Stimulated activated CD4-positive, alpha-beta T cell treated with anti-CD3 and anti-CD28 coated beads, Interleukin-2, amount 100 ng/mL, for 24 hours (primary cell): ENCODE data around the gene RPL19.

Experiments used
- DNase-seq, 2 donors: peaks; one replicate each; pipeline ENCODE4 v3.0.0-alpha.2; 2020

The RPL19 gene

DNA sequence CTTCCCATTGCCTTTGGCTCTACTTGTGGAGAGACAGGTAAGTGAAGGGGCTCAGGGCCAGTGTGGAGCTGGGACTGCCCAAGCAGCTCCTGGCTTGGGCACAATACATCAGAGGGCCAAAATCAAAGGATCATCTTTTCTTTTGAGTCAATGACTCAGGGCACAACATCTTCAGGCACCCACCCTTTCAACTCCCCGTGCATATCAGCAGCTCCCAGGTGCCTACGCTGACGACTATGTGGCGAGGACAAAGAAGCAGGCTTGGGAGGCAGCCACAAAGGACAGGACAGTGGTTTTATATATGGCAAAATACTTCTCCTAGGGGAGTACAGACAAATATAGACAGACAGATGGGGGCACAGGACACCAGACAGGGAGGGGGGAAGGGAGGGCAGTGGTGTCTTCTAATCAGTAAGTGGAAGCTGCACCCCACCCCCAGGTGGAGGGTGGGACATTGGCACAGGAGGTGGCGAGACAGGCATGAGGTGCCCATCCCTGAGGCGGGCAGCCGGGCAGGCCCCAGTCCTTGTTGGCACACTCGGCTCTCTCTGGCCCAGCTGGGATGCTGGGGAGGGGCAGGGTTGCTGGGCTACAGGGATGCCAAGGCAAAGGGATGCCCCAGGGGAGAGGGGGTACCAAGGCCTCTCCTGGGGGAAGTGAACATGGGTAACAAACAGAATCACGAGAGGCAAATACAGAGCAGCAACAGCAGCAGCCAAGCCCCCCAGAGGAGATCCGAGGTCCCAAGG lies 26.4 kb upstream of the RPL19 start:
- DNase-seq: no peak

DNA sequence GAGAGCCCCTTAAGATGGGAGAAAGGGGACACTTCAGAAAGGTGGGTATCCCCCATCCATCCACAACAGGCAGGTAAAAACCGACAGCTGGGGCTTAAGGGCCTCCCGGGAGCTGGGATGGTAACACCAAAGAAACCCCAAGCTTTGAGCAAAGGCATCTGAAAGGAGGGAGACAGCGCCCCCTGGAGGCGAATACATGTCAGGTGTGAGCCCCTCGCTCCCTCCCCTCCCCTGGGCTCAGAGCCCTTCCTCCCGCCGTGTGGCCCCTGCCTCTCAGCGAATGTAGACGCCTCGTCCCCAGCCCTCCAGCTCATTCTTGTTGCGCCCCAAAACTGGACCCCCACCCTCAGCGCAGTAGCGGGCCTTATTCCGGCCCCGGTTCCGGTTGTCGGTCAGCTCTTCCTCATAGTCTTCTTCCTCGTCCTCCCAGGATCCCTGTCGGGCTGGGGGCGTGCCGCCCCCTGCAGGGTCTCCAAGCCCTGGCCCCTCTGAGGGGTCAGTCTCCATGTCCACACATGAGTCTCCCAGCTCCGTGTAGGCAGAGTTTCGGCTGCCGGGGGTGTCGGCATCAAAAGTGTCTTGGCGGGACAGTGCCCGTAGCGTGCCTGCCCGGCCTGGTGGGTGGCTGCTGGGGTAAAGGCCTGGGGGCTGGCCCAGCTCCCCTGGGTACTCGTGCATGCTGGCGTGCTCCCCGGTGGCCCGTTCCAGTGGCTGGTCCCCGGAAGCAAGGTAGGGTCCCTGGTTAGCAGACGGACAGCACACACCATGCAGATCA lies 25.0 kb upstream of the RPL19 start:
- peak; percentile 80 to 82 for DNase-seq

DNA sequence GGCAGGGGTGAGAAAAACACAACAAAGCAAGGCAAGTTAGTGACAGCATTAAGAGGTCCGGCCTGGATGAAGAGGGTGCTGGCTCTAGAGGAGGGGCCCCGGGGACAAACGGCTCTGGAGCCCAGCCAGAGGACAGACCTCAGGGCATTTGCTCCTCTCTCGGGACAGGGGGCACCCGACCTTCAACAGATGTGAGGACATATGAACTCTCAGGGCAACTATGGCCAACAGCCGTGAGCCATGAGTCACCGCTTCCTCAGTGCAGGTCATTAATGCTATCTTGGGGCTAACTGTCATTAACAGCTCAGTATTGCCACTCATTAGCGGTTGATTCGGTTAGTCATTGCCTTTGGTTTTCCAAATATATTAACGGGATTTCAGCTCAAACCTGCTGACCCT lies 24.4 kb upstream of the RPL19 start:
- DNase-seq: no peak

DNA sequence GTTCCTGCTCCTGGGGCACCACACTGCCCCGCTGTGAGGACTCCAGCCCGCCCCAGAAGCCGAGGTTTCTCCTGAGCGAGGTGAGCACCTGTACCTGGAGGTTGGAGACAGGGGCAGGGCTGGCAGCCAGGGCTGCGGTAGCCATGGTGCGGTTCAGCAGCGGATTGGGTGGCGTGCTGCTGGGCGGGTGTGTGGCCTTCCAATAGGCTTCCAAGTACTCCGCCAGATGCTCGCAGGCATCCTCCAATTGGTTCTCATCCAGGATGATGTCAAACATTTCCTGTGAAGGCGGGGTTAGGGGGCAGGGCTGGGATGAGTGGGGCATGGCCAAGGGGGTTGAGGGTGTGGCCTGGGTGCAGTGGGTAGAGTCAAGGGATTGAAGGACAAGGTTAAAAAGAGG lies 22.8 kb upstream of the RPL19 start:
- DNase-seq: no peak

DNA sequence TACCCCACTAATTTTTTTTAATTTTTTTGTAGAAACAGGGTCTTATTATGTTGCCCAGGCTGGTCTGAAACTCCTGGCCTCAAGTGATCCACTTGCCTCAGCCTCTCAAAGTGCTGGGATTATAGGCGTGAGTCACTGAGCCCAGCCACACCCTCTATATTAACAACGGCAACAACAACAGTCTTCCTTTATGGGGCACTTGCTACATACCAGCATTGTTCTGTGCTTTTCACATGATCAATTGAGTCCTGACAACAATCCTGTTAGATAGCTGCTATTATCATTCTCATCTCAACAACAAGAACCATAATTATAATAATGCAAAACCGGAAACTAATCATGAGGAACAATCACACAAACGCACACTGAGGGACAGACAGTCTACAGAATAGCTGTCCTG lies 21.5 kb upstream of the RPL19 start:
- no peak for DNase-seq

DNA sequence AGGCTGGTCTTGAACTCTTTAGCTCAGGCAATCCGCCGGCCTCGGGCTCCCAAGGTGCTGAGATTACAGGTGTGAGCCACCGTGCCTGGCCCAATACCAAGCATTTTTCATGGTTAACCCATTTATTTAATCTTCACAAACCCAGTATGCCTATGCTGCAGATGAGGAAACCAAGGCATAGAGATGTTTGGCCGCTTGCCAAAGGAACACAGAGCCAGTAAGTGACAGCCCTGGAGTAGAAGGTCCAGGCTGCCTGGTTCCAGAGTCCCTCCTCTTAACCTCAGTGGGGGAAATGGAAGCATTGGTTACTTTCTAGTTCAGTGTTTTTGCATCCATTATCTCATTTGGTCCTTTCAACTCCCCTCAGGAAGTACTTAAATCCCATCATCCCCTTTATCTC lies 18.8 kb upstream of the RPL19 start:
- no peak for DNase-seq

DNA sequence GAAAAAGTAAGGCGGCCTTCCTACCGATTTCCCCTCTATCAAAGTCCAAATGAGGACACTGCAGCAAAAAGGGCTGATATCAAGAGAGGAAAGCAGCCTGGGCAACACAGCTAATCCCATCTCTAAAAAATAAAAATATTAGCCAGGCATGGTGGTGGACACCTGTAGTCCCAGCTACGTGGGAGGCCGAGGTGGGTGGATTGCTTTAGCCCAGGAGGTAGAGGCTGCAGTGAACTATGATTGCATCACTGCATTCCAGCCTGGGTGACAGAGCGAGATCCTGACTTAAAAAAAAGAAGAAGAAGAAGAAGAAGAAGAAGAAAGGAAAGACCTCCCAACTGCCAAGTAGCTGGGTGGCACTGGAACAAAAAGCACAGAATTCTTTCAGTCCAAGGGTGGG lies 17.0 kb upstream of the RPL19 start:
- no peak for DNase-seq

DNA sequence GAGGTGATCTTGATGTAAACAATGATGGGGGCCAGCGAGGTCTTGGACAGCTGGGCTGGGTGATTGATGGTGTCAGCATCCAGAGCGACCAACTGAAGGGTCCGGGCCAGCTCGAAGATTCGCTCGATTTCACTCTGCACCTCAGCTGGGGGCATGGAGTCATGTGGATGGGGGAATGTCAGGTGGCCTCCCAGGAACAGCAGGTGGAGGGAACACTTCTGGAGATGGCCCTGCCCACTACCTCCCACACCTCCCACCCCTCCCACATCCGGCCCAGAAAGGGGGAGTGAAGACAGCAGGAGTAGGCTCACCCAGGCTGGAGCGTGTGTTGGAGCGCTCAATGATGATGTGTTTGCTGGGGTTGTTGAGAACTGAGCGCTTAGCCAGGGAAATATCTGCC lies 16.4 kb upstream of the RPL19 start:
- no peak for DNase-seq

DNA sequence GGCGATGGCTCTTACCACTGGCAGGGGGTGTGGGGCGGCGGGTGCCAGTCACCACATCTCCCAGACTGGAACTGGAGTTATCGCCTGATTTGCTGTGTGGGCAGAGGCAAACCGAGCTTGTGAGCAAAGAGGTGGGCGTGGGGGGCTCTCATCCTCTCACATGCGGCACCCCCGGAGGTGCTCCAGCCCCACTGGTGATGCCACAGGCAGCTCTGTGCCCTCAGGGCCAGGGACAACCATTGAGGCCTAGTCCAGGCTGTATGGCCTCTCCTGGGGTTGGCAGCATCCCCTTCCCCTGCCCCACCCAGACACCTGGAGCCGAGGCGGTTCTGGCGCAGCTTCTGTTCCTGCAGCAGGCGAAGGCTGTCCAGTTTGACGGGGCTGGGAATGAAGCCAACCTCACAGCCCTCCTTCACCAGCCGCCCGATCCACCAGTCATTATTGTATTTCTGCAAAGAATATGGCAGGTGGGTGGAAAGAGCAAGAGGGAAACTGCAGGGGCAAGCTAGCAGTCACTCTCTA lies 13.5 kb upstream of the RPL19 start:
- DNase-seq: no peak

DNA sequence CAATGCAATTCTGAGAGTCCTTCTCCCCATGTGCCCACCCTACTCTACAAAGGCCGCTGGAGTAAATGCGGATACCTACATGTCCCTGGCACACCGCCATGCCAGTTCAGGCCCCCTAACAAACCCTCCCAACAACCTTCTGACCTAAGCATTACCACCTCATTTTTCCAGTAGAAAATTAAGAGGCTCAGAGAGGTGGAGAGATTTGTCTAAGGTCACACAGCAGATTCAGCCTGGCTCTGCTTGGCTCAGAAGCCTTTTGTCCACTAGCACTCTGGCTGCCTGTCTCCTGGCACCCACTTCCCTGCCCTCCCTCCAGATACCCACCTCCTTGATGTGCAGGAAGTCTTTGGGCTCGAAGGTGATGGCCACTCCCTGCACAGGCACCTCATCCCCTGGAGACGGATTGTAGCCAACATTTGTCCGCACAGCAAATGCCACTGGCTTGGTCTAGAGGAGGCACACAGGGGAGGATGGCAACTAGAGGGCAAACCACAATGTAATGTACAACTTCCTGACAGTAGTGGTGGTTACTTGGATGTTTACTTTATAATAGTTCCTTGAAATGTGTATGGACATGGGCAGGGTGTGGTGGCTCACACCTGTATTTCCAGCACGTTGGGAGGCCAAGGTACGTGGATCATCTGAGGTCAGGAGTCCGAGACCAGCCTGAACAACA lies 12.8 kb upstream of the RPL19 start:
- no peak for DNase-seq

DNA sequence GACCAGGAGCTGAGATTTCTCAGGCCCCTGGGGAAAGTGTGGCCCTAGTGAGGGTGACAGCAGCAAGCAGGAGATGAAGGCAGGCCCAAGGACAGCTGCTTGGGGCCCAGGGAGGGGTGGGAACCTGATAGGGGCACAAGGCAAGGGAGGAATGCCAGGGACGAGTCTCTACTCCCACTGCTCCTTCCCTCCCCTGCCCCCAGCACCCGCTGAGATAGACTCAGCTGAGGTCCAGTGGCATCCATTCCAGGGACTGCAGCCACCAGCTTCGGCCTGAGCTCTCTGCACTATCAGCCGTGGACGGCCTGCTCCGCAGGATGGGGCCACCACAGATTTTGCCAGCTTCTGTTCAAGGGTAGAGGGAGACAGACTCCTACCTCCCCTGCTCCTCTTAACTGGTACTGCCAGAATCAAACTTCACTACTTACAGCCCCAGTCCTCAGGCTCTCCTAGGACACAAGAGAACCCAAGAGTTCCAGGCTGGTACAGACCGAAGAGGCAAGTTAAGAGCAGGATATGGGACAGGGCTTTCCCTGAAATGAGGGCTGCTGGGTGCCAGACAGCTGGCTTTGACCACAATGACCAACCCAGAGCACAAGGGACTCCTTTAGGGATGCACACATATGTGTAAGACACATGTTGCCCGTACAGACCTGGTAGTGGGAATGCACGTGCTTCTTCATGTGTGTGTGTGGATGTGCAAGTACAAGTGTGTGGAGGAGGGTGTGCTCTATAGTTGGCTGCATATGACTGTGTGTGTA lies 8.2 kb upstream of the RPL19 start:
- DNase-seq: no peak

DNA sequence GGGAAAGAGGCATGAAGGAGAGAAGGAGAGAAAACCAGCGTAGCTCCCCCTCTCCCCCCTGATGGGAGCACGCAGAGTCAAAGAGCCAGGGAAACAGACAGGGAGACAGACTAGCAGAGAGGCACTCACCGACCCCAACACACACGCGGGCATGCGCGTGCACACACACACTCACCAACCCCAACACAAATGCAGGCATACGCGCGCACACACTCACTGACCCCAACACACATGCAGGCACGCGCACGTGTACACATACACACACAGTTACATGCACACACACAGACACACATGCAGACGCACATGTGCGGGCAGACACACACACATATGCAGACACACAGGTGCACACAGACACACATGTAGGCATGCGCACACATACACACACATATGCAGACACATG lies 7.2 kb upstream of the RPL19 start:
- no peak for DNase-seq

DNA sequence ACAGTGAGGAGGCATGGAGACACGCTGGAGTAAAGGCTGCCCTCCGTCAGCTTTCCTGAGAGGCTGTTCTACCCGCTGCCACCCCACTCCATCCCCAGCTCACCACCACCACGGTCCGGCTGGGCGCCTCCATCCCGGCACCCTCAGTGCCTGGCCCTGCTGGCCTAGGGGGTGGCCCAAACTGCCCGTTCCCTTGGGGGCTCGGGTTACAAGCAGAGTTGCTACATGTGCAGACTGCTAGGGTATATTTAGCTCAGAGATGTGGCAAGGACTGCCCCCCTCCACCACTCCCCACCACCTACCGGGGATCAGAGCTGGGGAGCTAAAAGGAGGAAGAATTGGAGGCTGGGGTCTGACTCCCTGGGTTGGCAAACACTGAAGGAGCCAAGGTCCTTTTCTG lies 6.7 kb upstream of the RPL19 start:
- no peak for DNase-seq

DNA sequence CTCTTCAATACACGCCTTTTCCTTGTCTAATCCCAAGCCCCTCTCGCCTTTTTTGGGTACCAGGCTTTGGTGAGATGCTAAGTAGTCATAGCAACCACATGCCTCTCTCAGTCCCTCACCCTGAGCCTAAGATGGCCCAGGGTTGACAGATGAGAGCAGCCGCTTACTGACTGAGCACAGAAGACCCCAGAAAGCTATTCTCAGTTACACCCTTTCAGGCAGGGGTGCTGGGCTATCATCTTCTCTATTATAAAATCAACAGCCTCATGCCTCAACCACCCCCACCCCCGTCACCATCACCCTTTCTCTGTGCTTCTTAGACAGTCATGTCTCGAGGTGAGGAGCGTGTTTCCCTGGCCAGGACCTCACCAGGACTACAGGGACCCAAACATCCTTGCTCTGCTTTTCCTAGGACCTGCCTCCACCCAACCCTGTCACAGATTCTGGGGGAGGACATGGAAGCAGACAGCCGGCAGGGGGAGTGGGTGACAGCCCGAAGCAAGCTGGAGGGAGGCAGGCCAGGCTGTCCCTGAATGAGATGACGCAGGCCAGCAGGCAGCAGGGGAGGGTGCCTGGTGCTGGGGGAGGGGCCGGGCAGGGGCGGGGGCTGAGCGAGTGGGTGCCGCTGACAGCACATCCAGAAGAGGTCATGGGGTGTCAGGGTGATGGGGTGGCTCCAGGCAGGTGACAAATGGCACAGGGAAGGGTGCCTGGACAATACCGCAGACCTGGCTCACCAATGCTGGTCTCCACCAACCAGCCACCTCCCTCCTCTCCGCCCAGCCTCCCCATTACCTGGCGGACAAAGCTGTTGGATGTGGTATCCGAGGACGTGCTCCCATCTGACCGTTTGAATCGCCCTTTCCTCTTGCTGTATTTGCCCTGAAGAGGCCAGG lies 5.7 kb upstream of the RPL19 start:
- no peak for DNase-seq

DNA sequence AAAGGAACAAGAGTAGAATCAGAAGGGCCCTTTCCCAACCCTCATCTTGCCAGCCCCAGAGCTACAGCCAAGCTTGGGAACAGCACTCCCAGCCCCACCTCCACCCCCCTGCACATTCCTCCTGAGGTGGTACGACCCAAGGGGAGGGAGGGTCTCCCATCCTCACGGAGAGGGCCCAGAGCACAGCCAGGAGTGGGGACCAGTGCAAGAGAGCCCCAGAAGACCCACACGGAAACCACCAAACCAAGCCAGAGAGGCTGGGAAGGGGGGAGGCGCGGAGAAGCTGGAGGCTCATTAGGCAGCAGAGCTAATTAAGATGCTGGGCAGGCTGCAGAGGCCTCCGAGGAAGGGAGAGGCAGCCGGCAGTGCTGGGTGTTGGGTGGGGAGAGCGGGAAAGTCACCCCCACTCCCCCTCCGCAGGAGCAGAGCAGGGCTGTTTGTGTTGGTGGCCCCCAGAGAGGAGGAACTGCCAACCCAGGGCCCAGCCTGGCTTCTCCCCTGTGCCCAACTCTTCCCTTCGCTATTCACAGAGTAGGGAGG lies 5.0 kb upstream of the RPL19 start:
- no peak for DNase-seq

DNA sequence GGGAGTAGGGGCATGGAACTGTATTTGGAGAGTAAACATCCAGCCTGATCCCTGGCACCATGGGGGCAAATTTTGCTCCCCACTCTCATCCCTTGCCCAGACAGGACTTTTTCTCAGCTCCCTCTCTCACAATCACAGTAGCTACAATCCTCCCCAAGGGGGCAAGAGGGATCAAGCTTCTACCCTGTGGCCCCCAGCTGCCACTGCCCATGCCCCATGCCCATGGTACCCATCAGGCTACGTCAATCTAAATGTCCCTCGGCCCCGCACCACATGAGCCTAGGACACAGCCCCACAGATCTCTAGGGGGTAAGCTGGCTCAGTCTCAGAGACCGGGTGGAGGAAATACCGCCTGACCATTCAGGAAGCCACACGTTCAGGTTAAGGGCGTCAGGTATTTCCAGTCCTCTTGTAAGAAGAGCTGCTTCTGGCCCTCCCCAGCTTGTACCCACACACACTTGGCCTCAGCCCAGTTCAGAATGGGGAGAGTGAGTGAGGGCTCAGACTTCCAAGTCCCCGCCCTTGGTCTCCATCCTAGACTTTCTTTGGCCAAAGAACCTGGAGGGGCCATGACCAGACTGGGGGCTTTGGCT lies 4.4 kb upstream of the RPL19 start:
- no peak for DNase-seq

DNA sequence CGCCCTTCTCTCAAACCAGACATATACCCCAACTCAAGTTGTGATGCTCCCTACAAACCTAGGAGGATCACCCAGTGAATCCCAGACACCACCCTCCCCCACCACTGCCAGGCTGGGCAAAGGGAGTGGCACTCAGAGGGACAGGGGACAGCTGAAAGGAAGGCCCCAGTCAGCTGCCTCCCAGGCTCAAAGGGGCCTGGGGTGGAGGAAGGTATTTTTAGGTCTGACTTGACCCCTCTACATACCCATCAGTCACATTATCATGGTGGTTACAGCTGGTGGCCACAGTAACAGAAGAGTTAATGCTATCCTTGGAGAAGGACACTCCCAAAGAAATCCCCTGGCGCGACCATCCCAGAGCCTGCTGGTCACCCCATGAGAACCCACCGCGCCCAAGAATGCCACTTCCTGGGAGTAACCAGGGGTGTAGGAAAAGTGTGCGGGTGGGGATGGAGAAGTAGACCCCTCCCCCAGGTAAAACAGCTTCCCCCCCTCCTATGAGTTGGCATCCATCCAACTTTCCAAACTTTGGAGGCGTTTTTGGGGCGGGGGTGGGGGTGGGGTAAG lies 3.8 kb upstream of the RPL19 start:
- DNase-seq: no peak

DNA sequence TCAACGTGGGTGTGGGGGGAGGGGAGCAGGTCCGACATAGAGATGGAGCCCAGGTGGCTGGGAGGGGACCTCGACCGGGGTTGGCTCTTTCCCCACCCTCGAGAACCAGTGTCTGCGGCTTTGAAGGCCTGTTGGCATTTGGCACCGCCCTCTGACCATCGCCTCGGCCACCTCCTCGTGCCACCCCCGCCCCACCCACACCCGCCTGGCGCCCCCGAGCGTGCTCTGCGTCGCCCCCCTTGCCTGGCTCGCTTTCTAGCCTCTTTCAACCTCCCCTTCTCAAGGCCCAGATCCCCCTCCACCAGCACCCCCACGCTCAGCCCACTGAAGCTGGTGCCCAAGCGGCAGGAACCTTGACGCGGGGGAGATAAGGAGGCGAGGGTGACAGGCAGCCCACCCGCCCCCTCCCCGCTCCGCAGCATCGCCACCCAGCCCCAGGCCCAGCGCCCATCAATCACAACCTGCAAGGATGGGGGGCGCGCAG lies 3.2 kb upstream of the RPL19 start:
- no peak for DNase-seq

DNA sequence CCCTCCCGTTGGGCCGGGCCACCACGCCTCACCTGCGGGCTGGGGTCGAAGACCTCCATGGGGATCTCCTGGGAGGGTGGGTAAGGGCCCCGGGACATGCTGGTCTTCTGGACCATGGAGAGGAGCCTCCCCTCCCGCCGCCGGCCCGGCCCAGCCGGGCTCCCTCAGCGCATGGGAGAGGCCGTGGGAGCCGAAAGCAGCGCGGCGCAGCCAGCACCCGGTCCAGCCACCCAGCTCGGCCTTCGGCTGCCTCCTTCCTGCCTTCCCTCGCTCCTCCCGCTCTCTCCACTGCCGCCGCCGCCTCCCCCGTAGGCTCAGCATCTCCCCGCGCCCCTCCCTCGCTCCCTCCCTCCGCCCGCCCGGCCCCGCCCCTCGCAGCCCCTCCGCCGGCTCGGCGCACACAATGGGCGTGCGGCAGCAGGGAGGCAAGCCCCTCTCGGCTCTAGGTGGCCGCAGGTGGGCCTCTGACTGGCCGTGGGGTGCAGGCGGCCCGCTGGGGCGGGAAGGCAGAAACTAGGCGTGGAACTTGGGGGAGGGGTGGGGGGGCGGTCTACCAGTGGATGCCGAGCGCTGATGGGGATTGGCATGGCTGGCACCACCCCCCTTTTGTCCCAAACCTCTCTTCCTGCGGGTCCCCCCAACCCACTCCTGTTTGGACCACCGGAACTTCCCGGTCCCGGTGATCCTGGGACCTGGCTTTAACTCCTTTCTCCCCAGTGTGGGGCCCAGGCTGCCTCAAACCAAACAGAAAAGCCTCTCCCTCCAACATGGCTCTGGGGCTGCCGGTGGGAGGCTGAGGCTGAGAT lies 2.5 kb upstream of the RPL19 start, which contains the start of gene CACNB1:
Gene CACNB1, minus strand, starts transcription at position 290 of the 806 bp plus-strand sequence. Its CDS starts 174 bp downstream, at position 116.
- DNase-seq: peak; percentile 73 to 81

DNA sequence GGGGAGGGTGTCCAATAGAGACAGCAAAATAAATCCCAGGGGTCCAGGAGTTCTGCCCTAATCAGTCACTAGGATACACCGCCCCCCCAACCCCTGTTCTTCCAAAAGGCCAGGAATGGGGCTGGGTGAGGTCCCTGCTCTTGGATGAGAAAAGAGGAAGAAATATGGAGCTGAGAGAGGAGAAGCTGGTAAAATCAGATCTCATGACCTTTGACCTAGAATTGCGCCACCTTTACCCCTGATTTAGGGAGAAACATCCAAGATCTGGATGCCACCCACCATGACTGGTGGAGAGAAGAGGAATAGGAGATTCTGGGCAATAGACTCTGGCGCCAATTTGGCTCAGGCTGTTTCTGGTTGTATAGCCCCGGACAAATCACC lies 1.9 kb upstream of the RPL19 start:
- DNase-seq: no peak
